H54 (cell line): ENCODE results near the gene RALGPS1.

Source experiments
- DNase-seq: peaks from one replicate; pipeline ENCODE4 v3.0.0; 2011; ENCODE audit warnings: low spot score, mixed read lengths; ENCODE audit not compliant: insufficient read length
- FAIRE-seq: peaks from 3 replicates; lab custom pipeline; 2011; peaks lifted over from hg19 to GRCh38; lab: Jason Lieb, UNC
- POLR2A ChIP-seq: IDR thresholded peaks from 2 replicates; pipeline ENCODE4 v1.6.1; 2011; ENCODE audit warnings: low read depth, mild to moderate bottlenecking, low read length

The RALGPS1 gene

GRCh38 chr9:127237801-127238200 lies 323.2 kb downstream of the RALGPS1 start:
- DNase-seq = no peak
- no peak for TF ChIP-seq POLR2A
- no peak for FAIRE-seq

GRCh38 chr9:127241354-127241753 lies 326.8 kb downstream of the RALGPS1 start:
- TF ChIP-seq POLR2A = no peak
- DNase-seq (no peak), FAIRE-seq (no peak)

- TF ChIP-seq POLR2A = peak; percentile 70
- DNase-seq (peak; percentile 99), FAIRE-seq (peak; percentile 83)
Measured at GRCh38 chr9:127244609-127245601, 330.3 kb downstream of the RALGPS1 start.

GRCh38 chr9:127245637-127246164 lies 331.1 kb downstream of the RALGPS1 start:
- FAIRE-seq (no peak), DNase-seq (no peak)
- no peak for TF ChIP-seq POLR2A

GRCh38 chr9:127248241-127248640 lies 333.7 kb downstream of the RALGPS1 start:
- TF ChIP-seq POLR2A = no peak
- no peak for FAIRE-seq
- no peak for DNase-seq

GRCh38 chr9:127249877-127250276 lies 335.3 kb downstream of the RALGPS1 start:
- no peak for TF ChIP-seq POLR2A
- DNase-seq (no peak), FAIRE-seq (no peak)

GRCh38 chr9:127250896-127251391 lies 336.4 kb downstream of the RALGPS1 start:
- DNase-seq = no peak
- no peak for TF ChIP-seq POLR2A
- no peak for FAIRE-seq

- TF ChIP-seq POLR2A = no peak
- no peak for DNase-seq
- FAIRE-seq = peak; percentile 85
Measured at GRCh38 chr9:127252410-127253318, 338.1 kb downstream of the RALGPS1 start.

- FAIRE-seq = no peak
- DNase-seq = no peak
- no peak for TF ChIP-seq POLR2A
Measured at GRCh38 chr9:127253446-127253845, 338.9 kb downstream of the RALGPS1 start.

- TF ChIP-seq POLR2A = no peak
- no peak for FAIRE-seq
- no peak for DNase-seq
Measured at GRCh38 chr9:127255692-127256091, 341.1 kb downstream of the RALGPS1 start.

GRCh38 chr9:127256324-127256723 lies 341.7 kb downstream of the RALGPS1 start:
- TF ChIP-seq POLR2A = no peak
- FAIRE-seq = no peak
- no peak for DNase-seq

GRCh38 chr9:127258606-127259471 lies 344.3 kb downstream of the RALGPS1 start:
- no peak for TF ChIP-seq POLR2A
- DNase-seq (no peak), FAIRE-seq (no peak)
